Mesendoderm (in vitro differentiated cells): ENCODE results near the gene FBLN1. TPM values are rescaled to one million over a fixed set of nuclear protein-coding genes. Genes with fewer than 3 reads are reported as not detected.
A peak's percentile ranks its signal among the peaks of the same experiment; 100 is the strongest.

Source experiments
- DNase-seq: peaks from one replicate; pipeline ENCODE4 v3.0.0; 2013
- H2AK5ac ChIP-seq: 2 replicates; pipeline ENCODE4 v1.6.1; 2013; ENCODE audit warnings: low read length, inconsistent platforms
- H2BK120ac ChIP-seq: 2 replicates; pipeline ENCODE4 v1.6.1; 2013; ENCODE audit warnings: low read depth, mild to moderate bottlenecking, low read length, moderate library complexity, mixed read lengths
- H2BK15ac ChIP-seq: replicated peaks from 2 replicates; pipeline ENCODE4 v1.6.1; 2013; ENCODE audit warnings: low read depth, mild to moderate bottlenecking, moderate library complexity
- H2BK5ac ChIP-seq: 2 replicates; pipeline ENCODE4 v1.6.1; 2013; ENCODE audit warnings: low read length, inconsistent platforms
- H3K18ac ChIP-seq: 2 replicates; pipeline ENCODE4 v1.6.1; 2013; ENCODE audit warnings: mild to moderate bottlenecking, low read length, mixed read lengths
- H3K23ac ChIP-seq: one replicate; pipeline ENCODE4 v1.6.1; 2013; ENCODE audit warnings: low read length
- H3K27ac ChIP-seq: 2 replicates; pipeline ENCODE4 v1.5.1; 2013; ENCODE audit warnings: low read depth, mild to moderate bottlenecking, inconsistent platforms, low read length, moderate library complexity
- H3K27me3 ChIP-seq: 2 replicates; pipeline ENCODE4 v1.6.1; 2013; ENCODE audit warnings: low read length, control low read depth, mild to moderate bottlenecking, inconsistent platforms; ENCODE audit not compliant: insufficient read depth, poor library complexity
- H3K36me3 ChIP-seq: 2 replicates; pipeline ENCODE4 v1.6.1; 2013; ENCODE audit warnings: low read length, inconsistent platforms; ENCODE audit not compliant: control insufficient read depth, insufficient read depth
- H3K4ac ChIP-seq: one replicate; pipeline ENCODE4 v1.6.1; 2013; ENCODE audit warnings: low read depth, mild to moderate bottlenecking, low read length, moderate library complexity
- H3K4me1 ChIP-seq: 2 replicates; pipeline ENCODE4 v1.6.1; 2013; ENCODE audit warnings: low read depth, low read length, inconsistent platforms; ENCODE audit not compliant: control insufficient read depth
- H3K4me2 ChIP-seq: 2 replicates; pipeline ENCODE4 v1.6.1; 2013; ENCODE audit warnings: low read length
- H3K4me3 ChIP-seq: 2 replicates; pipeline ENCODE4 v1.5.1; 2013; ENCODE audit warnings: mild to moderate bottlenecking, low read length
- H3K56ac ChIP-seq: one replicate; pipeline ENCODE4 v1.6.1; 2013; ENCODE audit warnings: low read length
- H3K79me1 ChIP-seq: 2 replicates; pipeline ENCODE4 v1.6.1; 2013; ENCODE audit warnings: low read length, inconsistent platforms
- H3K79me2 ChIP-seq: 2 replicates; pipeline ENCODE4 v1.6.1; 2013; ENCODE audit warnings: mild to moderate bottlenecking, low read length; ENCODE audit not compliant: control insufficient read depth, insufficient read depth
- H3K9ac ChIP-seq: 2 replicates; pipeline ENCODE4 v1.6.1; 2013; ENCODE audit warnings: low read length, inconsistent platforms
- H4K5ac ChIP-seq: one replicate; pipeline ENCODE4 v1.6.1; 2013; ENCODE audit warnings: low read length
- H4K8ac ChIP-seq: one replicate; pipeline ENCODE4 v1.6.1; 2013; ENCODE audit warnings: low read depth, mild to moderate bottlenecking, control low read depth, low read length, moderate library complexity
- WGBS: extraction: QIAGEN DNeasy Blood & Tissue Kit; methylation state at CpG from one replicate; pipeline ENCODE4 v1.1.7; 2013; ENCODE audit warnings: low lambda C conversion rate, missing lambda C conversion rate; ENCODE audit not compliant: insufficient coverage; ENCODE audit errors: extremely low coverage; 5-methylcytosine and 5-hydroxymethylcytosine counted together
- small RNA-seq: library from polyadenylated mRNA; stranded (forward); fragments of <200 nt; extraction: miRNeasy Mini kit (QIAGEN cat#:217004); gene quantifications from one replicate; pipeline ENCODE3, GENCODE V24; 2013; ENCODE audit not compliant: insufficient read depth

The FBLN1 gene

GRCh38 chr22:45648301-45649117 is 145.8 kb downstream of the FBLN1 start:
- Histone ChIP-seq H3K79me1 (no peaks in the 10 kb centered on the region), H3K23ac (no peak overlapping the region), H4K8ac (no peak overlapping the region), H2BK120ac (no peak overlapping the region), H3K18ac (no peak overlapping the region), H4K5ac (no peak overlapping the region), H2AK5ac (no peak overlapping the region), H2BK15ac (no peak overlapping the region), H3K4me2 (no peak overlapping the region), H3K27me3 (no peaks in the 10 kb centered on the region), H3K79me2 (no peaks in the 10 kb centered on the region), H3K27ac (no peak overlapping the region), H3K56ac (peak overlapping the region; percentile 5), H3K4me1 (peaks cover 2% of the 10 kb centered on the region), H3K4ac (no peak overlapping the region), H3K36me3 (no peaks in the 10 kb centered on the region), H2BK5ac (no peak overlapping the region), H3K9ac (no peak overlapping the region), H3K4me3 (no peak overlapping the region)
- WGBS: no CpG with 5 or more reads among the region's 24 CpGs
- DNase-seq: no peak

GRCh38 chr22:45649809-45650208 is 147.1 kb downstream of the FBLN1 start:
- Histone ChIP-seq H3K79me1 (no peaks in the 10 kb centered on the region), H4K8ac (no peak overlapping the region), H2AK5ac (no peak overlapping the region), H3K4me3 (no peak overlapping the region), H2BK15ac (no peak overlapping the region), H3K23ac (no peak overlapping the region), H3K27me3 (no peaks in the 10 kb centered on the region), H3K4ac (no peak overlapping the region), H3K9ac (no peak overlapping the region), H3K4me2 (no peak overlapping the region), H3K79me2 (no peaks in the 10 kb centered on the region), H3K18ac (no peak overlapping the region), H2BK5ac (no peak overlapping the region), H4K5ac (no peak overlapping the region), H3K56ac (no peak overlapping the region), H3K36me3 (no peaks in the 10 kb centered on the region), H3K4me1 (peaks cover 2% of the 10 kb centered on the region), H2BK120ac (no peak overlapping the region), H3K27ac (no peak overlapping the region)
- WGBS: no CpG with 5 or more reads among the region's 6 CpGs
- DNase-seq: no peak

- no peaks in the 10 kb centered on the region for H3K27me3 ChIP-seq
- H3K36me3 ChIP-seq: no peaks in the 10 kb centered on the region
- H2BK15ac ChIP-seq: no peak overlapping the region
- H3K4ac ChIP-seq: no peak overlapping the region
- DNase-seq: no peak
- no peak overlapping the region for H2BK120ac ChIP-seq
- no peak overlapping the region for H2BK5ac ChIP-seq
- H3K79me1 ChIP-seq: no peaks in the 10 kb centered on the region
- no peak overlapping the region for H3K18ac ChIP-seq
- peaks cover 2% of the 10 kb centered on the region for H3K4me1 ChIP-seq
- no peak overlapping the region for H2AK5ac ChIP-seq
- H3K56ac ChIP-seq: no peak overlapping the region
- no peak overlapping the region for H3K27ac ChIP-seq
- no peak overlapping the region for H3K4me2 ChIP-seq
- no peak overlapping the region for H4K8ac ChIP-seq
- H3K4me3 ChIP-seq: no peak overlapping the region
- no peak overlapping the region for H3K9ac ChIP-seq
- H3K79me2 ChIP-seq: no peaks in the 10 kb centered on the region
- WGBS: no CpG with 5 or more reads among the region's 12 CpGs
- H3K23ac ChIP-seq: no peak overlapping the region
- H4K5ac ChIP-seq: no peak overlapping the region
Measured at GRCh38 chr22:45650721-45651120, 148.0 kb downstream of the FBLN1 start.

Small RNA genes within 50 kb of the gene (small RNA-seq; reads per million reads assigned to genes)
- not detected for gene RNU6-1161P
